ENCODE data around the gene OLIG2.

The OLIG2 gene

DNA sequence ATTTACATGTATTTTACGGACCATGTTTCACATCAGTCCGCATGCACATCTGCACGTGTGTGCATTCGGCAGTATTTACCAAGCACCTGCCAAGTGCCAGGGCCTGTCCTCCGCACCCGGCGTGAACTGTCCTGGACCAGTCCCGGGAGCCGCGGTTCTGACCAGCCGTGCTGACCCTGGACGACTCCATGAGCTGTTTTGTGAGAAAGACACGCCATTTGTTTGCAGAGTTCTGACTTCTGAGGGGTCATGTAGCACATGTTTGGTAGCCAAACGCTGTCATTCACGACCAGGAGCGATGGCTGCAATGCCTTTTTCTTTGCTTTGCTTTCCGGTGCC is 3.3 kb upstream of the OLIG2 start:
- Histone ChIP-seq H3K27me3 (ENCODE audit: insufficient read depth, low read depth) (no peaks in the 10 kb centered on the region), H3K4me3 (IDR thresholded peaks at IDR 0.05; ENCODE audit: insufficient read depth, low read depth, low read length) (no peak overlapping the region)

DNA sequence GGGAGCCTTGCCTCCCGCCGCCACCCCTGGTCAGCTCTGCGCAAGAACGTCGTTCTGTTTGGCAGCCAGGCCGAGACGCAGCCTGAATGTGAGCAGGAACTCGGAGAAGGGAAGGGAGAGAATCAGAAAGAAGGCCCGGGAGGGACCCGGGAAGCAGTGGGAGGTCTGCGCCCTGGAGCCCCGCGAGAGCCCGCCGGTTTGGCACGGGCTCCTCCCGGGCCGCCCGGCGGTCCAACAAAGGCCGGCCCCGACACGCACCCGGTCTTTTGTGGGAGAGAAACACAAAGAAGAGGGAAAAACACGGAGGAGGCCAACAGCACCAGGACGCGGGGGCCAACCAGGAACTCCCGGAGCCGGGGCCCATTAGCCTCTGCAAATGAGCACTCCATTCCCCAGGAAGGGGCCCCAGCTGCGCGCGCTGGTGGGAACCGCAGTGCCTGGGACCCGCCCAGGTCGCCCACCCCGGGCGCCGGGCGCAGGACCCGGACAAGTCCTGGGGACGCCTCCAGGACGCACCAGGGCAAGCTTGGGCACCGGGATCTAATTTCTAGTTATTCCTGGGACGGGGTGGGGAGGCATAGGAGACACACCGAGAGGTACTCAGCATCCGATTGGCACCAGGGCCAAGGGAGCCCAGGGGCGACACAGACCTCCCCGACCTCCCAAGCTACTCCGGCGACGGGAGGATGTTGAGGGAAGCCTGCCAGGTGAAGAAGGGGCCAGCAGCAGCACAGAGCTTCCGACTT is 2.7 kb upstream of the OLIG2 start:
- Histone ChIP-seq H3K4me2 (no peak overlapping the region), H3K79me2 (ENCODE audit: insufficient read depth, low read depth) (no peaks in the 10 kb centered on the region), H3K4me1 (ENCODE audit: low read depth, poor library complexity, severe bottlenecking) (no peaks in the 10 kb centered on the region), H3K27ac (no peak overlapping the region), H3K36me3 (ENCODE audit: insufficient read depth) (no peaks in the 10 kb centered on the region), H3K27me3 (ENCODE audit: insufficient read depth, low read depth) (no peaks in the 10 kb centered on the region), H3K9ac (no peak overlapping the region), H2AFZ (ENCODE audit: low read depth) (no peak overlapping the region), H4K20me1 (ENCODE audit: insufficient read depth) (no peaks in the 10 kb centered on the region), H3K4me3 (IDR thresholded peaks at IDR 0.05; ENCODE audit: insufficient read depth, low read depth, low read length) (no peak overlapping the region)
- TF ChIP-seq, protein P1, sequence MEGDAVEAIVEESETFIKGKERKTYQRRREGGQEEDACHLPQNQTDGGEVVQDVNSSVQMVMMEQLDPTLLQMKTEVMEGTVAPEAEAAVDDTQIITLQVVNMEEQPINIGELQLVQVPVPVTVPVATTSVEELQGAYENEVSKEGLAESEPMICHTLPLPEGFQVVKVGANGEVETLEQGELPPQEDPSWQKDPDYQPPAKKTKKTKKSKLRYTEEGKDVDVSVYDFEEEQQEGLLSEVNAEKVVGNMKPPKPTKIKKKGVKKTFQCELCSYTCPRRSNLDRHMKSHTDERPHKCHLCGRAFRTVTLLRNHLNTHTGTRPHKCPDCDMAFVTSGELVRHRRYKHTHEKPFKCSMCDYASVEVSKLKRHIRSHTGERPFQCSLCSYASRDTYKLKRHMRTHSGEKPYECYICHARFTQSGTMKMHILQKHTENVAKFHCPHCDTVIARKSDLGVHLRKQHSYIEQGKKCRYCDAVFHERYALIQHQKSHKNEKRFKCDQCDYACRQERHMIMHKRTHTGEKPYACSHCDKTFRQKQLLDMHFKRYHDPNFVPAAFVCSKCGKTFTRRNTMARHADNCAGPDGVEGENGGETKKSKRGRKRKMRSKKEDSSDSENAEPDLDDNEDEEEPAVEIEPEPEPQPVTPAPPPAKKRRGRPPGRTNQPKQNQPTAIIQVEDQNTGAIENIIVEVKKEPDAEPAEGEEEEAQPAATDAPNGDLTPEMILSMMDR (conservative IDR thresholded peaks at IDR 0.05; ENCODE audit: low read depth, low read length), result no peak

More for the DNA sequence above, 3.3 kb upstream of the OLIG2 start:
- H2AFZ ChIP-seq (ENCODE audit: low read depth), result no peak overlapping the region
- H3K9ac ChIP-seq, result no peak overlapping the region
- H3K36me3 ChIP-seq (ENCODE audit: insufficient read depth), result no peaks in the 10 kb centered on the region
- H3K4me2 ChIP-seq, result no peak overlapping the region
- H3K27ac ChIP-seq, result no peak overlapping the region
- no peaks in the 10 kb centered on the region for H3K4me1 ChIP-seq (ENCODE audit: low read depth, poor library complexity, severe bottlenecking)
- TF ChIP-seq, protein P1 (conservative IDR thresholded peaks at IDR 0.05; ENCODE audit: low read depth, low read length), result no peak
- H4K20me1 ChIP-seq (ENCODE audit: insufficient read depth), result no peaks in the 10 kb centered on the region
- H3K79me2 ChIP-seq (ENCODE audit: insufficient read depth, low read depth), result no peaks in the 10 kb centered on the region

DNA sequence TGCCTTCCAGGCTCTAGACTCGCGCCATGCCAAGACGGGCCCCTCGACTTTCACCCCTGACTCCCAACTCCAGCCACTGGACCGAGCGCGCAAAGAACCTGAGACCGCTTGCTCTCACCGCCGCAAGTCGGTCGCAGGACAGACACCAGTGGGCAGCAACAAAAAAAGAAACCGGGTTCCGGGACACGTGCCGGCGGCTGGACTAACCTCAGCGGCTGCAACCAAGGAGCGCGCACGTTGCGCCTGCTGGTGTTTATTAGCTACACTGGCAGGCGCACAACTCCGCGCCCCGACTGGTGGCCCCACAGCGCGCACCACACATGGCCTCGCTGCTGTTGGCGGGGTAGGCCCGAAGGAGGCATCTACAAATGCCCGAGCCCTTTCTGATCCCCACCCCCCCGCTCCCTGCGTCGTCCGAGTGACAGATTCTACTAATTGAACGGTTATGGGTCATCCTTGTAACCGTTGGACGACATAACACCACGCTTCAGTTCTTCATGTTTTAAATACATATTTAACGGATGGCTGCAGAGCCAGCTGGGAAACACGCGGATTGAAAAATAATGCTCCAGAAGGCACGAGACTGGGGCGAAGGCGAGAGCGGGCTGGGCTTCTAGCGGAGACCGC is 2.0 kb upstream of the OLIG2 start:
- H4K20me1 ChIP-seq (ENCODE audit: insufficient read depth), result no peaks in the 10 kb centered on the region
- H3K4me1 ChIP-seq (ENCODE audit: low read depth, poor library complexity, severe bottlenecking), result no peaks in the 10 kb centered on the region
- H3K36me3 ChIP-seq (ENCODE audit: insufficient read depth), result no peaks in the 10 kb centered on the region
- no peaks in the 10 kb centered on the region for H3K79me2 ChIP-seq (ENCODE audit: insufficient read depth, low read depth)
- H3K27ac ChIP-seq, result no peak overlapping the region
- H2AFZ ChIP-seq (ENCODE audit: low read depth), result no peak overlapping the region
- H3K9ac ChIP-seq, result no peak overlapping the region
- H3K27me3 ChIP-seq (ENCODE audit: insufficient read depth, low read depth), result no peaks in the 10 kb centered on the region
- TF ChIP-seq, protein P1 (conservative IDR thresholded peaks at IDR 0.05; ENCODE audit: low read depth, low read length), result no peak
- H3K4me3 ChIP-seq (IDR thresholded peaks at IDR 0.05; ENCODE audit: insufficient read depth, low read depth, low read length), result no peak overlapping the region
- H3K4me2 ChIP-seq, result no peak overlapping the region

DNA sequence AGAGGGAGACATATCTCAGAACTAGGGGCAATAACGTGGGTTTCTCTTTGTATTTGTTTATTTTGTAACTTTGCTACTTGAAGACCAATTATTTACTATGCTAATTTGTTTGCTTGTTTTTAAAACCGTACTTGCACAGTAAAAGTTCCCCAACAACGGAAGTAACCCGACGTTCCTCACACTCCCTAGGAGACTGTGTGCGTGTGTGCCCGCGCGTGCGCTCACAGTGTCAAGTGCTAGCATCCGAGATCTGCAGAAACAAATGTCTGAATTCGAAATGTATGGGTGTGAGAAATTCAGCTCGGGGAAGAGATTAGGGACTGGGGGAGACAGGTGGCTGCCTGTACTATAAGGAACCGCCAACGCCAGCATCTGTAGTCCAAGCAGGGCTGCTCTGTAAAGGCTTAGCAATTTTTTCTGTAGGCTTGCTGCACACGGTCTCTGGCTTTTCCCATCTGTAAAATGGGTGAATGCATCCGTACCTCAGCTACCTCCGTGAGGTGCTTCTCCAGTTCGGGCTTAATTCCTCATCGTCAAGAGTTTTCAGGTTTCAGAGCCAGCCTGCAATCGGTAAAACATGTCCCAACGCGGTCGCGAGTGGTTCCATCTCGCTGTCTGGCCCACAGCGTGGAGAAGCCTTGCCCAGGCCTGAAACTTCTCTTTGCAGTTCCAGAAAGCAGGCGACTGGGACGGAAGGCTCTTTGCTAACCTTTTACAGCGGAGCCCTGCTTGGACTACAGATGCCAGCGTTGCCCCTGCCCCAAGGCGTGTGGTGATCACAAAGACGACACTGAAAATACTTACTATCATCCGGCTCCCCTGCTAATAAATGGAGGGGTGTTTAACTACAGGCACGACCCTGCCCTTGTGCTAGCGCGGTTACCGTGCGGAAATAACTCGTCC is 1.3 kb upstream of the OLIG2 start:
- Histone ChIP-seq H3K27ac (no peak overlapping the region), H3K79me2 (ENCODE audit: insufficient read depth, low read depth) (no peaks in the 10 kb centered on the region), H3K36me3 (ENCODE audit: insufficient read depth) (no peaks in the 10 kb centered on the region), H3K4me3 (IDR thresholded peaks at IDR 0.05; ENCODE audit: insufficient read depth, low read depth, low read length) (no peak overlapping the region), H2AFZ (ENCODE audit: low read depth) (no peak overlapping the region), H4K20me1 (ENCODE audit: insufficient read depth) (no peaks in the 10 kb centered on the region), H3K4me1 (ENCODE audit: low read depth, poor library complexity, severe bottlenecking) (no peaks in the 10 kb centered on the region), H3K27me3 (ENCODE audit: insufficient read depth, low read depth) (no peaks in the 10 kb centered on the region), H3K4me2 (no peak overlapping the region), H3K9ac (no peak overlapping the region)
- TF ChIP-seq, protein P1 (conservative IDR thresholded peaks at IDR 0.05; ENCODE audit: low read depth, low read length), result no peak
